ENCODE results near the gene DIPK1B. TPM values are rescaled to one million over a fixed set of nuclear protein-coding genes. Genes with fewer than 3 reads are reported as not detected.

The DIPK1B gene
- polyA plus RNA-seq, 1 of the 3 experiments (the other 2 are of a cell fraction): 24.5 TPM

DNA sequence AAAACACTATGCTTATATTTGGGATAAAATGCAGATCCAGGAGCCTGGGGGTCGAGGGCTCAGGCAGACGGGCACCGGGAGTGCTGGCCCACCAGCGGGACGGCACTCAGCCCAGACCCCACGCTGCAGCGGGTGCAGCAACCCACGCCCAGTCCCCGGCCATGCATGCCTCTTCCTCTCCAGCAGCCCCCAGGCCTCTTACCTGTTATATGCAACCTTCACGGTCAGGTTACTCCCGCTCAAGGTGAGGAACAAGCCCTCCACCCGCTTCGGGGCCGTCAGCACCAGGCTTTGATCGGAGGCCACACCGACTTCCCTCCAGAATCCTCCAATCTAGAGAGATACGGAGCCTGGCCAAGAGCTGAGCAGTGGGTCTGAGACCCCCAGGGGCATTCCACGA is 44.5 kb downstream of the DIPK1B start:
- Histone ChIP-seq H3K4me1 (ENCODE audit: control insufficient read depth in 1 of 2, insufficient read depth in 2 of 2, low read depth in 1 of 2, low read length in 1 of 2) (peaks cover 0 to 8% of the 10 kb centered on the region in 2 experiments; a peak in 1 of 4 replicates), H3K9me2 (no peaks in the 10 kb centered on the region), H3F3A (replicated peaks; ENCODE audit: insufficient read depth) (peaks cover 3% of the 10 kb centered on the region), H3K9ac (no peak overlapping the region), H3K36me3 (replicated peaks in 1 of 2; ENCODE audit: control insufficient read depth in 1 of 2, insufficient read depth in 2 of 2, low read length in 1 of 2) (no peaks in the 10 kb centered on the region), H2AFZ (ENCODE audit: low read depth) (no peak overlapping the region), H4K20me1 (ENCODE audit: insufficient read depth) (no peaks in the 10 kb centered on the region), H3K79me2 (ENCODE audit: insufficient read depth) (no peaks in the 10 kb centered on the region), H3K9me3 (no peaks in the 10 kb centered on the region), H3K27me3 (ENCODE audit: insufficient read depth) (no peaks in the 10 kb centered on the region), H3K4me3 (ENCODE audit: low read depth in 2 of 2, low read length in 1 of 2) (no peak overlapping the region), H3K4me2 (no peak overlapping the region), H3K27ac (ENCODE audit: low read depth in 2 of 2, low read length in 1 of 2) (no peak overlapping the region)
- ChIA-PET CTCF (interaction anchor here (1.5 to 2.4 kb wide), 3 partner anchors 11 to 81 kb away, joined by 5 to 22 read pairs (median 17); no protein-coding TSS in a partner anchor), POLR2A (no interaction called here)
- DNase-seq: no peak
- 89% methylated on average over 10 of the region's 18 CpGs for WGBS (ENCODE audit: low lambda C conversion rate)
- TF ChIP-seq RFX5 (IDR thresholded peaks at IDR 0.05; ENCODE audit: low read length): no peak
- TF ChIP-seq FOSL2 (IDR thresholded peaks at IDR 0.05; ENCODE audit: borderline replicate concordance, low read depth): no peak
- TF ChIP-seq, protein P1, sequence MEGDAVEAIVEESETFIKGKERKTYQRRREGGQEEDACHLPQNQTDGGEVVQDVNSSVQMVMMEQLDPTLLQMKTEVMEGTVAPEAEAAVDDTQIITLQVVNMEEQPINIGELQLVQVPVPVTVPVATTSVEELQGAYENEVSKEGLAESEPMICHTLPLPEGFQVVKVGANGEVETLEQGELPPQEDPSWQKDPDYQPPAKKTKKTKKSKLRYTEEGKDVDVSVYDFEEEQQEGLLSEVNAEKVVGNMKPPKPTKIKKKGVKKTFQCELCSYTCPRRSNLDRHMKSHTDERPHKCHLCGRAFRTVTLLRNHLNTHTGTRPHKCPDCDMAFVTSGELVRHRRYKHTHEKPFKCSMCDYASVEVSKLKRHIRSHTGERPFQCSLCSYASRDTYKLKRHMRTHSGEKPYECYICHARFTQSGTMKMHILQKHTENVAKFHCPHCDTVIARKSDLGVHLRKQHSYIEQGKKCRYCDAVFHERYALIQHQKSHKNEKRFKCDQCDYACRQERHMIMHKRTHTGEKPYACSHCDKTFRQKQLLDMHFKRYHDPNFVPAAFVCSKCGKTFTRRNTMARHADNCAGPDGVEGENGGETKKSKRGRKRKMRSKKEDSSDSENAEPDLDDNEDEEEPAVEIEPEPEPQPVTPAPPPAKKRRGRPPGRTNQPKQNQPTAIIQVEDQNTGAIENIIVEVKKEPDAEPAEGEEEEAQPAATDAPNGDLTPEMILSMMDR (IDR thresholded peaks at IDR 0.05): no peak
- no peak for TF ChIP-seq YY1 (IDR thresholded peaks at IDR 0.05; ENCODE audit: low read depth)
- TF ChIP-seq, protein P2, sequence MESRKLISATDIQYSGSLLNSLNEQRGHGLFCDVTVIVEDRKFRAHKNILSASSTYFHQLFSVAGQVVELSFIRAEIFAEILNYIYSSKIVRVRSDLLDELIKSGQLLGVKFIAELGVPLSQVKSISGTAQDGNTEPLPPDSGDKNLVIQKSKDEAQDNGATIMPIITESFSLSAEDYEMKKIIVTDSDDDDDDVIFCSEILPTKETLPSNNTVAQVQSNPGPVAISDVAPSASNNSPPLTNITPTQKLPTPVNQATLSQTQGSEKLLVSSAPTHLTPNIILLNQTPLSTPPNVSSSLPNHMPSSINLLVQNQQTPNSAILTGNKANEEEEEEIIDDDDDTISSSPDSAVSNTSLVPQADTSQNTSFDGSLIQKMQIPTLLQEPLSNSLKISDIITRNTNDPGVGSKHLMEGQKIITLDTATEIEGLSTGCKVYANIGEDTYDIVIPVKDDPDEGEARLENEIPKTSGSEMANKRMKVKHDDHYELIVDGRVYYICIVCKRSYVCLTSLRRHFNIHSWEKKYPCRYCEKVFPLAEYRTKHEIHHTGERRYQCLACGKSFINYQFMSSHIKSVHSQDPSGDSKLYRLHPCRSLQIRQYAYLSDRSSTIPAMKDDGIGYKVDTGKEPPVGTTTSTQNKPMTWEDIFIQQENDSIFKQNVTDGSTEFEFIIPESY (IDR thresholded peaks at IDR 0.05; ENCODE audit: borderline replicate concordance, low read depth): no peak
- no peak for TF ChIP-seq RXRA (IDR thresholded peaks at IDR 0.05; ENCODE audit: borderline replicate concordance, low read depth)
- TF ChIP-seq RAD21 (IDR thresholded peaks at IDR 0.05; ENCODE audit: low read length): no peak
- TF ChIP-seq NRF1 (IDR thresholded peaks at IDR 0.05; ENCODE audit: low read depth, low read length): no peak
- no peak for TF ChIP-seq TEAD4 (IDR thresholded peaks at IDR 0.05; ENCODE audit: borderline replicate concordance, insufficient read depth)
- no peak for TF ChIP-seq JUND (IDR thresholded peaks at IDR 0.05)
- TF ChIP-seq, protein P3, sequence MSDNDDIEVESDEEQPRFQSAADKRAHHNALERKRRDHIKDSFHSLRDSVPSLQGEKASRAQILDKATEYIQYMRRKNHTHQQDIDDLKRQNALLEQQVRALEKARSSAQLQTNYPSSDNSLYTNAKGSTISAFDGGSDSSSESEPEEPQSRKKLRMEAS (IDR thresholded peaks at IDR 0.05; ENCODE audit: low read depth): no peak
- TF ChIP-seq, protein P4, sequence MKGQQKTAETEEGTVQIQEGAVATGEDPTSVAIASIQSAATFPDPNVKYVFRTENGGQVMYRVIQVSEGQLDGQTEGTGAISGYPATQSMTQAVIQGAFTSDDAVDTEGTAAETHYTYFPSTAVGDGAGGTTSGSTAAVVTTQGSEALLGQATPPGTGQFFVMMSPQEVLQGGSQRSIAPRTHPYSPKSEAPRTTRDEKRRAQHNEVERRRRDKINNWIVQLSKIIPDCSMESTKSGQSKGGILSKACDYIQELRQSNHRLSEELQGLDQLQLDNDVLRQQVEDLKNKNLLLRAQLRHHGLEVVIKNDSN (IDR thresholded peaks at IDR 0.05; ENCODE audit: borderline replicate concordance, low read depth): no peak
- TF ChIP-seq POLR2AphosphoS5 (IDR thresholded peaks at IDR 0.05; ENCODE audit: low read depth, low read length): no peak
- TF ChIP-seq GATA2 (CRISPR knock-in tag; IDR thresholded peaks at IDR 0.05): no peak
- no peak for TF ChIP-seq GABPA (IDR thresholded peaks at IDR 0.05; ENCODE audit: low read depth)
- TF ChIP-seq FOXJ3 (CRISPR knock-in tag; IDR thresholded peaks at IDR 0.05): no peak
- no peak for TF ChIP-seq EZH2phosphoT487 (IDR thresholded peaks at IDR 0.05; ENCODE audit: borderline replicate concordance, low read depth)
- TF ChIP-seq, protein P5, sequence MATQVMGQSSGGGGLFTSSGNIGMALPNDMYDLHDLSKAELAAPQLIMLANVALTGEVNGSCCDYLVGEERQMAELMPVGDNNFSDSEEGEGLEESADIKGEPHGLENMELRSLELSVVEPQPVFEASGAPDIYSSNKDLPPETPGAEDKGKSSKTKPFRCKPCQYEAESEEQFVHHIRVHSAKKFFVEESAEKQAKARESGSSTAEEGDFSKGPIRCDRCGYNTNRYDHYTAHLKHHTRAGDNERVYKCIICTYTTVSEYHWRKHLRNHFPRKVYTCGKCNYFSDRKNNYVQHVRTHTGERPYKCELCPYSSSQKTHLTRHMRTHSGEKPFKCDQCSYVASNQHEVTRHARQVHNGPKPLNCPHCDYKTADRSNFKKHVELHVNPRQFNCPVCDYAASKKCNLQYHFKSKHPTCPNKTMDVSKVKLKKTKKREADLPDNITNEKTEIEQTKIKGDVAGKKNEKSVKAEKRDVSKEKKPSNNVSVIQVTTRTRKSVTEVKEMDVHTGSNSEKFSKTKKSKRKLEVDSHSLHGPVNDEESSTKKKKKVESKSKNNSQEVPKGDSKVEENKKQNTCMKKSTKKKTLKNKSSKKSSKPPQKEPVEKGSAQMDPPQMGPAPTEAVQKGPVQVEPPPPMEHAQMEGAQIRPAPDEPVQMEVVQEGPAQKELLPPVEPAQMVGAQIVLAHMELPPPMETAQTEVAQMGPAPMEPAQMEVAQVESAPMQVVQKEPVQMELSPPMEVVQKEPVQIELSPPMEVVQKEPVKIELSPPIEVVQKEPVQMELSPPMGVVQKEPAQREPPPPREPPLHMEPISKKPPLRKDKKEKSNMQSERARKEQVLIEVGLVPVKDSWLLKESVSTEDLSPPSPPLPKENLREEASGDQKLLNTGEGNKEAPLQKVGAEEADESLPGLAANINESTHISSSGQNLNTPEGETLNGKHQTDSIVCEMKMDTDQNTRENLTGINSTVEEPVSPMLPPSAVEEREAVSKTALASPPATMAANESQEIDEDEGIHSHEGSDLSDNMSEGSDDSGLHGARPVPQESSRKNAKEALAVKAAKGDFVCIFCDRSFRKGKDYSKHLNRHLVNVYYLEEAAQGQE (IDR thresholded peaks at IDR 0.05; ENCODE audit: low read depth, low read length): no peak
- TF ChIP-seq, protein P6, sequence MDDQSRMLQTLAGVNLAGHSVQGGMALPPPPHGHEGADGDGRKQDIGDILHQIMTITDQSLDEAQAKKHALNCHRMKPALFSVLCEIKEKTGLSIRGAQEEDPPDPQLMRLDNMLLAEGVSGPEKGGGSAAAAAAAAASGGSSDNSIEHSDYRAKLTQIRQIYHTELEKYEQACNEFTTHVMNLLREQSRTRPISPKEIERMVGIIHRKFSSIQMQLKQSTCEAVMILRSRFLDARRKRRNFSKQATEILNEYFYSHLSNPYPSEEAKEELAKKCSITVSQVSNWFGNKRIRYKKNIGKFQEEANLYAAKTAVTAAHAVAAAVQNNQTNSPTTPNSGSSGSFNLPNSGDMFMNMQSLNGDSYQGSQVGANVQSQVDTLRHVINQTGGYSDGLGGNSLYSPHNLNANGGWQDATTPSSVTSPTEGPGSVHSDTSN (IDR thresholded peaks at IDR 0.05): no peak

Measured in SK-N-SH (cell line).